Measurements from ENCODE around the gene TMC2.

Gene TMC2

DNA sequence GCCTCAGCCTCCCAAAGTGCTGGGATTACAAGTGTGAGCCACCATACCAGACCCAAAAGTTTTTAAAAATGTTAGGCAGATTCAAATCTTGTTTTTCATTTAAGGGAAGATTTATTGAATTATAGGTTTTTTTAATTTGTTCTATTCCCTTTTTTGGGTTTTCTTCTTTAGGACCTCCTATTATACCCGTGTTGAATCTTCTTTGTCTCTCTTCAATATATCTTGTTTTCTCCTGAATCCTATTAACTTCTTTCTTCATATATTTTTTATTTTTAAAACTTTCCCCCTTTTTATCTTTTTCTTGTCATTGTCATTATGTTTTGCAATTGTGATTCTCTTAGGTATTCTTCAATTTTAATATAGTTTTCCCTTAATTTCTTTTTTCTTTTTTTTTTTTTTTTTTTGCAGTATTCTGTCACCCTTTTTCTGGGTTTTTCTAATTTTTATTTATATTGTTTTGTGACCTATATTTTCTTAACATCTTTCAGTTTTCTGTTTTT, 70.2 kb downstream of the TMC2 start:
- H3K27ac ChIP-seq (ENCODE audit: low read length), result no peak overlapping the region
- no peaks in the 10 kb centered on the region for H3K4me1 ChIP-seq (ENCODE audit: control insufficient read depth, insufficient read depth, low read length)
- no peak overlapping the region for H3K4me3 ChIP-seq (ENCODE audit: low read length in 2 of 2)
- no peak overlapping the region for H3K9ac ChIP-seq (ENCODE audit: low read length in 2 of 2)
- H3K9me3 ChIP-seq (ENCODE audit: control insufficient read depth in 2 of 2, low read length in 2 of 2), result peaks cover 4 to 6% of the 10 kb centered on the region in 2 donors
- peaks cover 0 to 2% of the 10 kb centered on the region in 2 donors for H3K27me3 ChIP-seq (ENCODE audit: control insufficient read depth in 1 of 2, insufficient read depth in 2 of 2, low read length in 2 of 2)
- no peaks in the 10 kb centered on the region for H3K36me3 ChIP-seq (ENCODE audit: control insufficient read depth in 2 of 2, insufficient read depth in 2 of 2, low read length in 2 of 2)

DNA sequence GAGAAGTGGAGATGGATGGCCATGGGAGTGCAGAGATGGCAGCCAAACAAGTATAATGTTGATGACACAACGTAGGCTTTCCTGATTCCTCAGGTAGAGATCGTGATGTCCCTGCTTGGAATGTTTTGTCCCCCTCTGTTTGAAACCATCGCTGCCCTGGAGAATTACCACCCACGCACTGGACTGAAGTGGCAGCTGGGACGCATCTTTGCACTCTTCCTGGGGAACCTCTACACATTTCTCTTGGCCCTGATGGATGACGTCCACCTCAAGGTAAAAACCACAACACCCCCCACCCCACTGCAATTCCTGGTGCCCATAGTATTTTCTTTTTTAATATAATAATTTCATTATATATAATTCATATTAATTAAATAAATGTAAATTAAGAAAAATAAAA, 74.0 kb downstream of the TMC2 start:
- Histone ChIP-seq H3K27me3 (ENCODE audit: control insufficient read depth in 1 of 2, insufficient read depth in 2 of 2, low read length in 2 of 2) (peaks cover 0 to 4% of the 10 kb centered on the region in 2 donors), H3K9me3 (ENCODE audit: control insufficient read depth in 2 of 2, low read length in 2 of 2) (peaks cover under 1 to 6% of the 10 kb centered on the region in 2 donors), H3K4me1 (ENCODE audit: control insufficient read depth, insufficient read depth, low read length) (no peaks in the 10 kb centered on the region), H3K9ac (ENCODE audit: low read length in 2 of 2) (no peak overlapping the region), H3K4me3 (ENCODE audit: low read length in 2 of 2) (no peak overlapping the region), H3K36me3 (ENCODE audit: control insufficient read depth in 2 of 2, insufficient read depth in 2 of 2, low read length in 2 of 2) (no peaks in the 10 kb centered on the region), H3K27ac (ENCODE audit: low read length) (no peak overlapping the region)

DNA sequence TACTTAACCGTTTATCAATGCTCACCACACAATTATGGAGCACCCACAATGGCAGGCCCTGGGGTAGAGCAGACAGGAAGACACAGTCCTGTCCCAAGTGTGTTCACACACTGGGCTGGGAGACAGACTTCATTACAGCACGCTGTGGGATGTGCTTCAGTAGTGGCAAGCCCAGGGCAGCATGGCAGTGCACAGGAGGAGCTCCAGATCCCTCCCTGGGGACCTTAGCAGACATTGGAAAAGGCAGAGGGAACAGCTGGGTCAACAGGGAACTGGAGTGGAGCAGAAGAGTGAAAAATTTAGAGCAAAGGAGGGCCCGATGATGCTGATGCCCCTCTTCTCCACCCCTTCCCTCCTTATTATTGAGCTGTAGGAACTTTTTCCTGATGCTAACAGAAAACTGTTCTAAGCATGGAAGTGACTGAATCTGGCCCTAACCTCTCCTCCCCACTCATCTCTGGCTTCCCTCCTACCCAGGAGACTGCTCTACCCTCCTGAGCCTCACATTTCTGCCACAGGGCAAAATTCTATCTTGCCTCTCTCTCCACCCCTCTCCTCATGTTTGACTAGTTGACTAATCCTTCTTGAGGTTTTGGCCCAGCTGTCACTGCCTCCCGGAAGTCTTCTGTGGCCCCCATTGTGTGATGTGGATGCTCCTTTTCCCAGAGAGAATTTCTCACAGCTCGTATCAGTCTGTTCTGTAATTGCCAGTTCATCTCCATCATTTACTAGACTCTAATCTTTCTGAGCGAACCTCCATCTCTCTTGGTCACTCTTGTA, 74.8 kb downstream of the TMC2 start:
- Histone ChIP-seq H3K4me3 (ENCODE audit: low read length in 2 of 2) (no peak overlapping the region), H3K9ac (ENCODE audit: low read length in 2 of 2) (no peak overlapping the region), H3K36me3 (ENCODE audit: control insufficient read depth in 2 of 2, insufficient read depth in 2 of 2, low read length in 2 of 2) (no peaks in the 10 kb centered on the region), H3K9me3 (ENCODE audit: control insufficient read depth in 2 of 2, low read length in 2 of 2) (no peaks in the 10 kb centered on the region), H3K27ac (ENCODE audit: low read length) (no peak overlapping the region), H3K4me1 (ENCODE audit: control insufficient read depth, insufficient read depth, low read length) (no peaks in the 10 kb centered on the region), H3K27me3 (ENCODE audit: control insufficient read depth in 1 of 2, insufficient read depth in 2 of 2, low read length in 2 of 2) (peaks cover 0 to 4% of the 10 kb centered on the region in 2 donors)

DNA sequence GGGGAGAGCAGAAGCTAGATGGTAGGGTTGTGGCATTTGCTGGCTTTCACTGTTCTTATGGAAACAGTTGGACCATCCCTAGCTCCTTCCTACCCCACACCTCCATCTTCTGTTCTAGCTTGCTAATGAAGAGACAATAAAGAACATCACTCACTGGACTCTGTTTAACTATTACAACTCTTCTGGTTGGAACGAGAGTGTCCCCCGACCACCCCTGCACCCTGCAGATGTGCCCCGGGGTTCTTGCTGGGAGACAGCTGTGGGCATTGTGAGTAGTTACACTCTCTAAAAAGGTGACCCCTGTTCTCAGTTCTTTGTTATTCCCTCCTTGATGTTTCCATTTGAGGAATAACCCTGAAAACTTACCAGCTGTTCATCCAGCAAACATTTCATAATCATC, 75.7 kb downstream of the TMC2 start:
- Histone ChIP-seq H3K27ac (ENCODE audit: low read length) (no peak overlapping the region), H3K9me3 (ENCODE audit: control insufficient read depth in 2 of 2, low read length in 2 of 2) (no peaks in the 10 kb centered on the region), H3K9ac (ENCODE audit: low read length in 2 of 2) (no peak overlapping the region)

DNA sequence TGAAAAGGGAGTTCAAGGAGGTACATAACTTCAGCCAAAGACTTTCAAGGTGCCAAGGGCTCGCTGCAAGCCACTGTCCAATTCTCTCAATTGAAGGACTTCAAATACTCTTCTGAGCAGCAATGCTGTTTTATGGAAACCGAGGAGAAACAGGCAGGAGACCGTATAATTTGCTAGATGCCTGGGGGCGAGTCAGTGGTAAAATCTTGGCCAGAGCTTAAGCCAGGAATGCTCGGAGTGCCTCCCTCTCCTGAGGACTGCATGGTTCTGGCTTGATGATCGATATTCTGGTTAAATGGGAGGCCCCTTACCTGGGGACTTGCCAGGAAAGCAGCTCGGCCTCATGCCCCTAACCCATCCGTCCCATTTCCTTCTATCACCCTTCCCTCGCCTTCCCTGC, 80.3 kb downstream of the TMC2 start:
- Histone ChIP-seq H3K27ac (ENCODE audit: low read length) (no peak overlapping the region), H3K4me1 (ENCODE audit: control insufficient read depth, insufficient read depth, low read length) (no peaks in the 10 kb centered on the region), H3K9ac (ENCODE audit: low read length in 2 of 2) (no peak overlapping the region), H3K4me3 (ENCODE audit: low read length in 2 of 2) (no peak overlapping the region), H3K36me3 (ENCODE audit: control insufficient read depth in 2 of 2, insufficient read depth in 2 of 2, low read length in 2 of 2) (no peaks in the 10 kb centered on the region), H3K9me3 (ENCODE audit: control insufficient read depth in 2 of 2, low read length in 2 of 2) (peaks cover 0 to 3% of the 10 kb centered on the region in 2 donors), H3K27me3 (ENCODE audit: control insufficient read depth in 1 of 2, insufficient read depth in 2 of 2, low read length in 2 of 2) (peaks cover 2 to 6% of the 10 kb centered on the region in 2 donors)

More for the DNA sequence above, 75.7 kb downstream of the TMC2 start:
- Histone ChIP-seq H3K4me3 (ENCODE audit: low read length in 2 of 2) (no peak overlapping the region), H3K36me3 (ENCODE audit: control insufficient read depth in 2 of 2, insufficient read depth in 2 of 2, low read length in 2 of 2) (no peaks in the 10 kb centered on the region), H3K27me3 (ENCODE audit: control insufficient read depth in 1 of 2, insufficient read depth in 2 of 2, low read length in 2 of 2) (peaks cover 0 to 4% of the 10 kb centered on the region in 2 donors), H3K4me1 (ENCODE audit: control insufficient read depth, insufficient read depth, low read length) (no peaks in the 10 kb centered on the region)

DNA sequence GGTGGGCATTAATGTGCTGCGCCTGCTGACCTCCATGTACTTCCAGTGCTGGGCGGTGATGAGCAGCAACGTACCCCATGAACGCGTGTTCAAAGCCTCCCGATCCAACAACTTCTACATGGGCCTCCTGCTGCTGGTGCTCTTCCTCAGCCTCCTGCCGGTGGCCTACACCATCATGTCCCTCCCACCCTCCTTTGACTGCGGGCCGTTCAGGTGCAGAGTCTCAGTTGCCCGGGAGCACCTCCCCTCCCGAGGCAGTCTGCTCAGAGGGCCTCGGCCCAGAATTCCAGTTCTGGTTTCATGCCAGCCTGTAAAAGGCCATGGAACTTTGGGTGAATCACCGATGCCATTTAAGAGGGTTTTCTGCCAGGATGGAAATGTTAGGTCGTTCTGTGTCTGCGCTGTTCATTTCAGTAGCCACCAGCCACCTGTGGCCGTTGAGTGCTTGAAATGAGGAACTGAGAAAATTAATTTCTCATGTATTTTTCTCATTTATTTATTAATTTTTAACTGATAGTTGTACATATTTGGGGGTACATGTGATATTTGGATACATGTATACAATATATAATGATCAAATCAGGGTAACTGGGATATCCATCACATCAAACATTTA, 80.8 kb downstream of the TMC2 start:
- H3K27ac ChIP-seq (ENCODE audit: low read length), result no peak overlapping the region
- no peak overlapping the region for H3K9ac ChIP-seq (ENCODE audit: low read length in 2 of 2)
- peaks cover 0 to 3% of the 10 kb centered on the region in 2 donors for H3K9me3 ChIP-seq (ENCODE audit: control insufficient read depth in 2 of 2, low read length in 2 of 2)
- H3K4me1 ChIP-seq (ENCODE audit: control insufficient read depth, insufficient read depth, low read length), result no peaks in the 10 kb centered on the region
- no peak overlapping the region for H3K4me3 ChIP-seq (ENCODE audit: low read length in 2 of 2)
- peaks cover 2 to 6% of the 10 kb centered on the region in 2 donors for H3K27me3 ChIP-seq (ENCODE audit: control insufficient read depth in 1 of 2, insufficient read depth in 2 of 2, low read length in 2 of 2)
- no peaks in the 10 kb centered on the region for H3K36me3 ChIP-seq (ENCODE audit: control insufficient read depth in 2 of 2, insufficient read depth in 2 of 2, low read length in 2 of 2)

DNA sequence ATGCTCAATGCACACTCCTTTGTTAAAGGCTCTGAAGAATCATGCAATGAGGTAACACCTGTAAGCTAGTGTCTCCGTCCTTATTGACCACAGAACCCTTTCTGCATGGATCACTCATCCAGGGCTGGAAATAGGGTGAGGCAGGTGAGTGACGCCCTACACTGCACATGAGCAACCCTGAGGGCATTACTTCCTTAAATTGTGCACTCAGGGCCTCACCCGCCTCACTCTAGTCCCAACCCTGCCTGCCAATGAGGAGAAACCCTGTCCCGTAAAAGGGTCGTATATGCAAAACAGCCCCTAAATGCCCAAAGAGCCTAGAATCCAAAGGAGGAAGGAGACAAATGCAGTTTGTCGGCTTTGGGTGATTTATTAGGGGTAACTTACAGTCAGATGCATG, 82.4 kb downstream of the TMC2 start:
- Histone ChIP-seq H3K9me3 (ENCODE audit: control insufficient read depth in 2 of 2, low read length in 2 of 2) (peaks cover 0 to 3% of the 10 kb centered on the region in 2 donors), H3K27ac (ENCODE audit: low read length) (no peak overlapping the region), H3K36me3 (ENCODE audit: control insufficient read depth in 2 of 2, insufficient read depth in 2 of 2, low read length in 2 of 2) (no peaks in the 10 kb centered on the region), H3K4me3 (ENCODE audit: low read length in 2 of 2) (no peak overlapping the region), H3K4me1 (ENCODE audit: control insufficient read depth, insufficient read depth, low read length) (no peaks in the 10 kb centered on the region), H3K9ac (ENCODE audit: low read length in 2 of 2) (no peak overlapping the region), H3K27me3 (ENCODE audit: control insufficient read depth in 1 of 2, insufficient read depth in 2 of 2, low read length in 2 of 2) (peaks cover 0 to 6% of the 10 kb centered on the region in 2 donors)

DNA sequence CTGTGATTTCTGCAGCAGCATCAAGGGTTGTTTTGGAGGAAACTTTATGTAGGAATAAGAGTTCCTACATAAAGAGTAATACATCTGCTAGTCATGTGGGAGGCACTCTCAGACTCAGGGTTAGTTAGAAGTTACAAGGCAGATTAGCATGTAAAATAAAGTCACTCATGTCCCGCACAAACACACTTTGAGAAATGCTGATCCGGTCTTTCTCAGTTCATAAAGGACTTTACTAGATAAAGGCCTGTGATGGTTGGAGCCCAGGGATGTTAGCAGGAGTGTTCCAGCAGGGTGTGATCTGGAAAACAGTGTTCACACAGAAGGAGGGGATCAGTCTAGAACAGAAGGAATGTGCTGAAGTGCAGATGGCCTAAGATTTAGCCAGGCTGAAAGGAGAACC, 83.0 kb downstream of the TMC2 start:
- H3K27ac ChIP-seq (ENCODE audit: low read length), result no peak overlapping the region
- H3K36me3 ChIP-seq (ENCODE audit: control insufficient read depth in 2 of 2, insufficient read depth in 2 of 2, low read length in 2 of 2), result no peaks in the 10 kb centered on the region
- no peak overlapping the region for H3K4me3 ChIP-seq (ENCODE audit: low read length in 2 of 2)
- no peaks in the 10 kb centered on the region for H3K4me1 ChIP-seq (ENCODE audit: control insufficient read depth, insufficient read depth, low read length)
- H3K27me3 ChIP-seq (ENCODE audit: control insufficient read depth in 1 of 2, insufficient read depth in 2 of 2, low read length in 2 of 2), result peaks cover 0 to 6% of the 10 kb centered on the region in 2 donors
- H3K9me3 ChIP-seq (ENCODE audit: control insufficient read depth in 2 of 2, low read length in 2 of 2), result peaks cover 0 to 3% of the 10 kb centered on the region in 2 donors
- H3K9ac ChIP-seq (ENCODE audit: low read length in 2 of 2), result no peak overlapping the region

DNA sequence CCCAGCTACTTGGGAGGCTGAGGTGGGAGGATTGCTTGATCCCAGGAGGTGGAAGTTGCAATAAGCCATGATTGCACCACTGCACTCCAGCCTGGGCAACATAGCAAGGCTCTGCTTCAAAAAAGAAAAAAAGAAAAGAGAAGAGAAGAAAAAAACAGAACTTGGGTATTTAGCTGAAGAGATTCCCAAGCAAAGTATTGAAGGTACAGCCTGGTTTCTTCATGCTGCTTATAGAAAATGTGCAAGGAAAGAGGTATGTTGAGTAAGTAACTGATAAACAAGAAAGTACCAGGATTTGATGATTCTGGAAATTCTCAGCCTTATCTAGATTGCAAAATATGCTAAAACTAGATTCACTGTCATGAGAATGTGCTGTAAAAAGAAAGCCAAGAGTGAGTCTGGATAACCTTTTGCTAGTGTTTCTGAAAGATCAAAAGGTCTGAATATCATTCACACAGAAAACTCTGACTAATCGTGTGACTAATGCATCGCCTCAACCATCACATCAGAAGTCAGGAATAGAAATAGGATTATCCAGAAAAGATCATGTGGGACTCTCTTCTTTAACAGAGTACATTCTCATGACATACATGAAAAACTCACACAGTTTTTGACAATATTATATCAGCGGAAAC, 83.7 kb downstream of the TMC2 start:
- H3K4me3 ChIP-seq (ENCODE audit: low read length in 2 of 2), result no peak overlapping the region
- H3K36me3 ChIP-seq (ENCODE audit: control insufficient read depth in 2 of 2, insufficient read depth in 2 of 2, low read length in 2 of 2), result no peaks in the 10 kb centered on the region
- no peak overlapping the region for H3K9ac ChIP-seq (ENCODE audit: low read length in 2 of 2)
- no peak overlapping the region for H3K27ac ChIP-seq (ENCODE audit: low read length)
- peaks cover 0 to 3% of the 10 kb centered on the region in 2 donors for H3K9me3 ChIP-seq (ENCODE audit: control insufficient read depth in 2 of 2, low read length in 2 of 2)
- peaks cover 0 to 6% of the 10 kb centered on the region in 2 donors for H3K27me3 ChIP-seq (ENCODE audit: control insufficient read depth in 1 of 2, insufficient read depth in 2 of 2, low read length in 2 of 2)
- H3K4me1 ChIP-seq (ENCODE audit: control insufficient read depth, insufficient read depth, low read length), result no peaks in the 10 kb centered on the region

DNA sequence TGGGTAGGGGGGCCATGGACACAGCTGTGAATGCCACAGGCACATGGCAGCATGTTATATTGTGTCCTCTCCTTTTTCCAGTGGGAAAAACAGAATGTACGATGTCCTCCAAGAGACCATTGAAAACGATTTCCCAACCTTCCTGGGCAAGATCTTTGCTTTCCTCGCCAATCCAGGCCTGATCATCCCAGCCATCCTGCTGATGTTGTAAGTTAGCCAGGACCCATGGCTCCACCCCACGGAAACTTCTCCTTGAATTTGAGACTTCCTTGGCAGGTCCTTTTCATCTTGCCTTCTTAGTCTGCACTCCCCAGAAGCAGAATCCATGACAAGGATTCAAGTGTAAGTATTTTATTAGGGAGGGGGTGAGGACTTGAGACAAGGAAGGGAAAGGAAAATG, 87.8 kb downstream of the TMC2 start:
- H3K36me3 ChIP-seq (ENCODE audit: control insufficient read depth in 2 of 2, insufficient read depth in 2 of 2, low read length in 2 of 2), result no peaks in the 10 kb centered on the region
- H3K9me3 ChIP-seq (ENCODE audit: control insufficient read depth in 2 of 2, low read length in 2 of 2), result peaks cover 3 to 5% of the 10 kb centered on the region in 2 donors
- H3K4me3 ChIP-seq (ENCODE audit: low read length in 2 of 2), result no peak overlapping the region
- no peaks in the 10 kb centered on the region for H3K4me1 ChIP-seq (ENCODE audit: control insufficient read depth, insufficient read depth, low read length)
- no peaks in the 10 kb centered on the region for H3K27me3 ChIP-seq (ENCODE audit: control insufficient read depth in 1 of 2, insufficient read depth in 2 of 2, low read length in 2 of 2)
- no peak overlapping the region for H3K27ac ChIP-seq (ENCODE audit: low read length)
- H3K9ac ChIP-seq (ENCODE audit: low read length in 2 of 2), result no peak overlapping the region

Measured in stomach smooth muscle (tissue), 2 donors.